CD4-positive, alpha-beta T cell treated with Interleukin-15 for 4 hours (primary cell): ENCODE results near the gene PARPBP.
"Not testable (repeated sequence)": the region's sequence is repeated elsewhere in the genome, so short reads cannot be mapped to it uniquely, and the experiment has no call there.

Experiments used
- DNase-seq: peaks from one replicate; pipeline ENCODE4 v3.0.0-alpha.2; 2020; ENCODE audit warnings: low spot score

The PARPBP gene

DNA sequence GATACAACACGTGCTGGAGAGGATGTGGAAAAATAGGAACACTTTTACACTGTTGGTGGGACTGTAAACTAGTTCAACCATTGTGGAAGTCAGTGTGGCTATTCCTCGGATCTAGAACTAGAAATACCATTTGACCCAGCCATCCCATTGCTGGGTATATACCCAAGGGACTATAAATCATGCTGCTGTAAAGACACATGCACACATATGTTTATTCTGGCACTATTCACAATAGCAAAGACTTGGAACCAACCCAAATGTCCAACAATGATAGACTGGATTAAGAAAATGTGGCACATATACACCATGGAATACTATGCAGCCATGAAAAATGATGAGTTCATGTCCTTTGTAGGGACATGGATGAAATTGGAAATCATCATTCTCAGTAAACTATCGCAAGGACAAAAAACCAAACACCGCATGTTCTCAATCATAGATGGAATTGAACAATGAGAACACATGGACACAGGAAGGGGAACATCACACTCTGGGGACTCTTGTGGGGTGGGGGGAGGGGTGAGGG is 27.1 kb downstream of the PARPBP start:
- DNase-seq = not testable (repeated sequence)

DNA sequence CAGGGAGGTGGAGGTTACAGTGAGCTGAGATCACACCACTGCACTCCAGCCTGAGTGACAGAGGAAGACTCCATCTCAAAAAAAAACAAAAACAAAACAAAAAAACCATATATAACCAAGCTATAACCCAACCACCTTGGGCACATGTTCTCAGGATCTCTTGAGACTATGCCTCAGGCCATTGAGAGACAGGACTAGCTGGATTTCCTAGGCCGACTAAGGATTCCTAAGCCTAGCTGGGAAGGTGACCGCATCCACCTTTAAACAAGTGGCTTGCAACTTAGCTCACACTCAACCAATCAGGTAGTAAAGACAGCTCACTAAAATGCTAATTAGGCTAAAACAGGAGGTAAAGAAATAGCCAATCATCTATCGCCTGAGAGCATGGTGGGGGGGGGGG is 35.2 kb downstream of the PARPBP start:
- not testable (repeated sequence) for DNase-seq

DNA sequence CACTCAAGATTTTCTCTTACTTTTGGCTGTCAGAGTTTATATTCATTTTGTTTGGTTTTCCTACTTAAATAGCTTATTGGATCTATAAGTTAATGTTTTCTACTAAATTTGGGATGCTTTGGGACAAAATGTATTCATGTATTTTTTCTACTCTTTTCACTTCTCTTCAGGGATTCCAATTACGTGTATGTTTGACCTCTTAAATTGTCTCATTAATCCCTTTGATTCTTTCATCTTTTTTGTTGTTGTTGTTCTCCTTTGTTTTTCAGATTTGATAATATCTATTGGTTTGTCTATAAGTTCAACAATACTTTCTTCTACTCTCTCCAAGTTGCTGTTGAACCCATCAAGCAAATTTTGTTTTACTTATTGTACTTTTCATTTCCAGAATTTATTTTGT is 43.4 kb downstream of the PARPBP start:
- no peak for DNase-seq

DNA sequence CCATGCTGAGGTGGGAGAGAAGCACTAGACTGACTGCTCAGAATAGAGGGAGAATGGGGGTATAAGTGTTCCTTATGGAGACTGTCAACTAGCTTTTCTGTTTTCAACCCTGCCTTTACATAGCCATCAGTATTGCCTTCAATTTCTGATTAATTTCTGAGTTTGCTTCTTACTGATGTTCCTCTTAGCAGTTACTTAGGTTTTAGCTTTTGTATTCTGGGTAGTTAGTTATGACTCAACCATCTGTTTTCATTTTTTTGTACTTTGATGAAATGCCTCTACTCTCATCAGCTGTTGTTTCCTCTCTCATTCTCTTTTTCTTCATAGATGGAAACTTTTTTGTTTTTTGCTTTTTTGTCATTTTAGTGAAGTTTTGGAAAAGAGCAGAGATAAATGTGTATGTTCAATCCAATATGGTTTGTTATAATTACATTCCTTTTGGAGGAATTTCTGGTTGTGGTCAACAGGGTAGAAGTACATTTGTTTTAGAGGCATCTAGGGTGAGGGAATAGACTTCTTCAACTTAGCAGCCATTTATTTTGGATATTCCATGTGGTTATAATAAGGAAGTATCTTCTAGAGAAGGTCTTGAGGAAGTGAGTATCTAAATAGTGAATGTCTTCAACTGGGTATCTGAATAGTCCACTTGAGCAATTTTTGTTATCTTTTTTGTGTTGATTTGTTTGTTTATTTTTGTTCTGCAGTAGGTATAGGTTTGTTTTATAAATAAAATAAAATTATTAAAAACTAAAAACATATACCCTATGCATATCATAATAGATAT is 48.0 kb downstream of the PARPBP start:
- no peak for DNase-seq

DNA sequence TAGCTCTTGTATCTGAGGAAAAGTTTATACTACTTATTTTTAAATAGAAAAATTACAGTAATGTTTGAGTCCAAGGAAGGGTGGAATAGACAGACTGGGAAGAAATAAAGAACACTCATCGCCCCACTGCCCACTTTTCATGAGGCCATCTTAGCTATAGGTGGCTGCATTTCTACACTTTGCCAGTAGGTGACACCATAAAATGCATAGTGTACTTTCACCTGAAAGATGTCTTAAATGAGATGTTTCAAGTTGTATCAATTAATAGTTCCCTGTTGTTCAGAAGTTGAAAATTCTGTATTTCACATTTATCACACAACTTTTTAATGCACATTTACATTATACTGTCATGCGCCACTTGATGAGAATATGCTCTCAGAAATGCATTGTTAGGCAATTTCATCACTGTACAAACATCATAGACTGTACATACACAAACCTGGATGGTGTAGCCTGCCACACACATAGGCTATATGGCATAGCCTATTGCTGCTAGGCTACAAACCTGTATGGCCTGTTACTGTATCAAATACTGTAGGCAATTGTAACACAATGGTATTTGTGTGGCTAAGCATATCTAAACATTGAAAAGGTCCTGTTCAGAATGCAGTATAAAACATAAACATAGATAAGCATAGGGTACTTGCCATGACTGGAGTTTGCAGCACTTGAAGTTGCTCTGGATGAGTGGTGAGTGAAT is 50.1 kb downstream of the PARPBP start:
- peak; percentile 28 for DNase-seq

DNA sequence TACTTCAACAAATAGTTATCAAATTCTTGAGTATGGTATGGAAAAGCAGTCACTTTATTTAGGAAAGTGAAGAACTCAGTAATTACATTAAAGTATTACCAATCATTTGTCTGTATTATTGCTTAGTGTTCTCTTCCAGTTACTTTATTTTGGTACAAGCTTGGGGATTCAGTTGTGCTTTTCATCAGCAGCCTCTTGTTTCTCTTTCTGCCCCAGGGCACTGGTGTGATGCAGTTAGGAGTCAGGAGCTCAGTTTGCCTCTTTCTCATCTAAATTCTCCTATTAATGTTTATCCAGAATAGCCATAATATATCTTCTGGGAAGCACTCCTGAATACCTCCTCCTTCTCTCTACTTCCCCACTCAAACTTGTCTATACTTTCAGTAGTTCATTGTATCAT is 52.0 kb downstream of the PARPBP start:
- DNase-seq = no peak

DNA sequence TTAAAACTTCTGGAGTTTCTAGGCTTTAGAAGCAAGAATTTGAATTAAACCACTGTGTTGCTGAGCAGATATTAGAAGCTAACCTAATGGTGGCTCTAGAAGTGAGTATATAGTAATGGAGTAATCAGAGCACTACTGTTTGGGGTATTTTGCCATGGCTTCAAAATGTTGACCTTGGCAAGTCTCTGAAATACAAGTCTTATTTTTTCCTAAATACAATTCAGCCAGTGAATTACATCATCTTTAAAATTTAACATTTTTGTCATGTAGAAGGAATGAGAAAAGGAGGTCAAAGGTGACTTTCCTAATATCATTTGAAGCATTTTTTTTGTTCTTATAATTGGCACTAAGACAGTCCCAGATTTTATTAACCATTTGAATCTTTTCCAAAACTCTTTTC is 52.5 kb downstream of the PARPBP start:
- DNase-seq = no peak

DNA sequence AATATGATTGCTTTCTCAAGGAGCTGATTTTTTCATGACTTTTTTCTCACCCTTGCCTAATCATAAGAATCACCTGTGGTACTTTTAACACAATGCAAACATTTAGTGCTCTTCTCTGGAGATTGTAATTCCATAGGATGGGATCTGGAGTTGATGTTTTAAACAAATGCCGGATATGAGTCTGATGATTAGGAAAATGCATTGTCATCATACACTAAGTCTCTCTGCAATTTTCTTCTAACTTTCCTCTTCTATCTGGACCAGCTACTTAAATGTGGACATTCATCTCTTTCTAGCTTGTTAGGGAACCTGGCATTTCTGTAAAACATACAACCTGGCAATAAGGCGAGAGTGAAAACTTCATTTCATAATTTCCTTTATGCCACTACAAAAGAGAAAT is 54.1 kb downstream of the PARPBP start:
- no peak for DNase-seq

DNA sequence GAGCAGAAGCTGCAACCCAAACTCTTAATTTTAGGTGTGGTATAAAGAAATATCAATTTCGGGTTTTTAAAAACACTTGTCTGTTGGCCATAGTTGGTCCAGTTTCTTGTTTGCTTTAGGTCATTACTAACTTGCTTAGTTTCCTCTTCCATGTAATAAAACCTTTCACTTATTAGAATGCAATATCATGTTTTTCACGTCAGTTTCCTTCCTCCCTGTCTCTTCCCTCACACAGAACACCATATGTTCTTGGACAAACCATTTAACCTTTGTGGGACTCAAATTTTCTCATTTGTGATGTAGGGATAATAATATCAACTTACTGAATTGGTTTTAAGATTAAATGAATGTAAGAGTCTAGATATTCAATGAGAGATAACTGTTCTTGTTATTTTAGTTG is 54.8 kb downstream of the PARPBP start:
- no peak for DNase-seq

DNA sequence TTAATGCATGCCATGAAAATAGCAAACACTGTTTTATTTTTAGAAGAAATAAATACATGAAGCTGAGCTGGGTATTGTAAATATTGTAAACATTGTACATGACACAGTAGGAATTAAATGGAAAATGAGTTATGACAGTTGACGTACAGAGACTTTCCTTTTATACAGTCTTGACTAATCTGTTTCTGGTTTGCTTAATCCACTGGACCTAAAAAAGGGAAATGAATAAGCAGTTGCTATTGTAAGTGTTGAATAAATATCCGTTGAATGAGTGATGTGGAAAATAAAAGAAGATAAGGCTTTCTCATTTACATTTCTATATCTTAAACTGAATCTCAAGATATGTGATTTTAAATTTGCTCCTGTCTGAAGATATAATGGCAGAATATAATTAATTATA is 62.7 kb downstream of the PARPBP start:
- DNase-seq = no peak

DNA sequence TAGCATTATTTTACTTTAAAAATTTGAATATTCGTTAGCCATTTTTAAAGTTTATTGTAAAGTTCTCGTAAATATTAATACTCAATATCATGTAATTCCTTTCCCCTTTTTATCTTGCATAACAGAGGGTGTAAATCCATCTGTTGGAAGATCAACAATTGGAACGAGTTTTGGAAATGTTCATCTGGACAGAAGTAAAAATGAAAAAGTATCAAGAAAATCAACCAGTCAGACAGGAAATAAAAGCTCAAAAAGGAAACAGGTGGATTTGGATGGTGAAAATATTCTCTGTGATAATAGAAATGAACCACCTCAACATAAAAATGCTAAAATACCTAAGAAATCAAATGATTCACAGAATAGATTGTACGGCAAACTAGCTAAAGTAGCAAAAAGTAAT is 75.8 kb downstream of the PARPBP start:
- no peak for DNase-seq

DNA sequence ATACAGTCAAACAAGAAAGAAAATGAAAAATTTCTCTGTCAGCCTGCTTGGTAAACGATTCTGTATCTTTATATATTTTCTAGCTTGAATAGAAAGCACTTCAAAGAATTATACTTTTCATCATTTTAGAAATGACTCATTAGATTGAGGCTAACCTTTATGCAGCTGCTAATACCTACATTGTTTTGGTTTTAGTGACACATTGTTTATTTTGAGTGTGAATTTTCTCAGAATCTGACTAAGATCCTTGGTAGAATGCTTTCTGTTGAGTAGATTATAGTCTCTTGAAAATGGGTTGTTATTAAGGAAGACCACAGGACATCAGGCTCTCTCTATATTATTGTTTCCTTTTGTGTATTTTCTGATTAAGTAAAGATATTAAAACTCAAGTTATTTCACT is 77.8 kb downstream of the PARPBP start, which contains the start of gene PMCH:
Gene PMCH, minus strand, starts transcription at position 45 of the 400 bp plus-strand sequence. CDS start 63 bp downstream, outside the sequence.
- peak; percentile 12 for DNase-seq

DNA sequence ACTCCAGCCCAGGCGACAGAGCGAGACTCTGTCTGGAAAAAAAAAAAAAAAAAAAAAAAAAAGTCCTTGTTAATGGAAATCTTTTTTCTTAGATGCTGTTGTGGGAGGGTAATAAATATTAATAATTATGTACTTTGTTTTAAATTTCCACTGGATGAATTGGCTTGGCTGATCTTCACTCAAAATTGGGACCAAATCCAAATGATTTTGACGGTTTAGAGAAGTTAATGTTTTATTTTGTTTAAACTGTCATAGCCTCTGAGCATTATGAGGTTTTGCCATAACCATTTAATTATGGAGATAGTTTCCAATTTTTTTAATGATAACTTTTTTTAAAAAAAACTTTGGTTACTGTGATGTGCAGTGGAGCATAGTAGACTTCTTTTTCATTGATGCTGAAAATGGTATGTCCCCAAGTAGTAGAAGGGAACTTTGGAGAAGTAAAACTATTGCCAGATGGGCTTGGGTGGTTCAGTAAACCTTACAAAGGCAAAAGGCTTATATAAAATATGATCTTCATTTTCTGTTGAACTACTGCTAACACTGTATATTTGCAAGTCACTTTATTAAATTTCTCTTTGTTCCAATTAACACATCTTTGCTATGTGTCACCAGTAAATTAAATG is 81.6 kb downstream of the PARPBP start:
- DNase-seq = no peak

DNA sequence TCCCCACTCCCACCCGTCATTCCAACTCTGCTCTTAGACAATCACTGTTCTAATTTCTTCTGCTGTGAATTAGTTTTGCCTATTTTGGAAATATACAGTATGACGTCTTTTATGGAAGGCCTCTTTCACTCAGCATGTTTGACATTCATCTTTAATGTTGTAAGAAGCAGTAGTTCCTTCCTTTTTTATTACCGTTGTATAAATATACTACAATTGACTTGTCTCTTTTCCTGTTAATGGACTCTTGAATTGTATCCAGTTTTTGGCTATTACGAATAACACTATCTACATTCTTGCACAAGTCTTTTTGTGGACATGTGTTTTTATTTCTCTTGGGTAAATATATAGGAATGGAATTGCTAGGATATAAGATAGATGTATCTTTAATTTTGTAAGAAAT is 82.6 kb downstream of the PARPBP start:
- no peak for DNase-seq

DNA sequence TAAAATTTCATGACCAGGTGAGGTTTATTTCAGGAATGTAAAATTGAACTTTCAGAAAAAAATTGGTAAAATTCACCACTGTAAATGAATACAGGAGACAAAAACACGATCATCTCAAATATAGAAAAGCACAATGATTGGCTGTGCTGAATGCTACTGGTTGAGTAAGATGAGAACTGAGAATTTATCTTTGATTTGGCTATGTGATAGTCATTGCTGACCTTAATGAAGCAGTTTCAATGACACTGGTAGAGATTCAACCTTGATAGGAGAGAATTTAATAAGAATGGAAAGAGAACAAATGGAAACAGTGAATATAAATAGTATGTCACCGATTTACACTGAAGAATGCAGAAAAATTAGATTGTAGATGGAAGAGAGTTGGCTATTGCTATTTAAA is 84.0 kb downstream of the PARPBP start:
- no peak for DNase-seq

DNA sequence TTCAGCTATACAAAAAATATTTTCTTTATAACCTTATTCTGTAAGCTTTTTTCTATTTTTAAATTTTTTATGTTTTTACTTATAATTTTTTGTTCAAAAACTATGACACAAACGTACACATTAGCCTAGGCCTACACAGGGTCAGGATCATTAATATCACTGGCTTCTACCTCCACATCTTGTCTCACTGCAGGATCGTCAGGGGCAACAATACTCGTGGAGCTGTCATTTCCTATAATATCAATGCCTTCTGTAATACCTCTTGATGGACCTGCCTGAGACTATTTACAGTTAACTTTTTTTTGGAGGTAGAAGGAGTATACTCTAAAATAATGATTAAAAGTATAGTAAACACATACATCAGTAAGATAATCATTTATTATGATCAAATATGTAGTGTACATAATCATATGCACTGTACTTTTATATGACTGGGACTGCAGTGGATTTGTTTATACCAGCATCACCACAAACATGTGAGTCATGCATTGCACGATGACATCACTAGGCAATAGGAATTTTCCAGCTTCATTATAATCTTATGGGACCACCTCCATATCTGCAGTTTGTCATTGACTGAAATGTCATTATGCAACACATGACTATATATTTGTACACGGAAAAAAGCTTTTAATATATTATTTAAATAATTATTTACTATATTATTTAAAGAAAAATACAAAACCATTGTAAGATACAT is 96.2 kb downstream of the PARPBP start:
- DNase-seq = no peak

DNA sequence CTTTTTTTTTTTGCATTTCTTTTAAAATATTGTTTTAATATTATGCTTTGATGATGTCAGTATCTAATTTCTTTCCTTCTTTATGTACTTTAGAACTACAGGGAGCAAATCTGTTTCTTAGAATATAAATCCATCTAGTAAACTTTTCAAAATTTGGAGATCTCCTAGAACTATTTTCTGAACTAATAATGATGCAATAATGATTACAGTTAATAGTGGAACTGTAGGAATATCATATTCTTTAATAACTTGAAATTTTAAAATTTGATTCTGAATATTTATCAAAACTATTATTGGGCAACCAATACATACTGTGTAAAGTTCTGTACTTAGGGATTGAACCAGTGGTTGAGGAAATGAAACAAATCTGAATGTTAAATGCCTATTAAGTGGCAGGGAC is 100.8 kb downstream of the PARPBP start:
- no peak for DNase-seq

DNA sequence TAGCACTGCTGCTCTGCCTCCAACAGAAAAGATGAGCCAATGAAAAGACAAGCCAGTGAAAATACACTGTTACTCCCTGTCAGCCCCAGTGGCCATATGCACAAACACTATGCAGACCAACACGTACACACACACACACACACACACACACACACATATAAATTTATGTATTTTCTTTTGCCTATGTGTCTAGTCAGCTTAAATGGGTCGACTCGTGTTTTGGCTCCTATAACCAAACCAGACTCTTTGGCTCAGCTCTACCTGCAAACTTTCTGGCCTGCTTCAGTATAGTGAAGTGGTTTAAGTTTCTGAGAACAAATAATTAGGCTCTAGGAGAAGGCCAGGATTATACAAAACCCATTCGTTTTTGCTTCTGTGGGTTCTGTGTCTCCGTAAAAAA is 108.0 kb downstream of the PARPBP start:
- DNase-seq = no peak

DNA sequence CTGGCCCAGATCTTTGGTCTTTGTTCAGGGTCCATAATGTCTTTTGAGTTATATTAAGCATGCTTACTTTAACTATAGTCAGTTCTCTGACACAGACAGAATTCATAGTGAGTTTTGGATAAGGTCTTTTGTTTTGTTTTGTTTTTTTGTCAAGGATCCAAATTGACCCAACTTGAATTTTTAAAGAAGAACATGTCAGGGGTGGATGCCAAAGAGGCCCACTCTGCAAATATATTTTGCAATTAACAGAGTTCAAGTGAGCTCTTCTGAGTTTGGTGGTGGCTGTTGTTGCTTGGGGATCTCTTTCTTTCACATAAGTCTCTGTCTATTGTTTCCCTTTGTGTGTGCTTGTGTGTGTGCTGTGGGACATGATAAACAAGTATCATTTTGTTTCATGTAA is 112.1 kb downstream of the PARPBP start:
- no peak for DNase-seq

DNA sequence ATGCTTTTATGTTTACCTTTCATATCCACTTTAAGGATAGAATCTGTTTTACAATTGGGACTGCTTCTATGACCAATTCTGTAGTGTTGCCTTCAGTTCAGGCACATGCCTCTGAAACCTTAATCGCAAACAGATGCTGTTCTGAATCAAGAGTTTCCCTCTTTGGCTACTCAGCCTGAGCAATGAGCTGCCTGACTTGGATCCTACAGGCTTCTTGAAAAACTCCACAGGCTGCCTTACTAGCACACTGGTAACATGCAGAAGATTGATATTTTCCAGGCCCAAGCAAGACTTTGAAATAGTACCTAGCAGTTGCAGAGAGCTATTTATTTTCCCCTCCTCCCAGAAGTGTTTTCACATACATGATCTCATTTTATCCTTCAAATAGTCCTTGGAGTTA is 112.5 kb downstream of the PARPBP start:
- no peak for DNase-seq

DNA sequence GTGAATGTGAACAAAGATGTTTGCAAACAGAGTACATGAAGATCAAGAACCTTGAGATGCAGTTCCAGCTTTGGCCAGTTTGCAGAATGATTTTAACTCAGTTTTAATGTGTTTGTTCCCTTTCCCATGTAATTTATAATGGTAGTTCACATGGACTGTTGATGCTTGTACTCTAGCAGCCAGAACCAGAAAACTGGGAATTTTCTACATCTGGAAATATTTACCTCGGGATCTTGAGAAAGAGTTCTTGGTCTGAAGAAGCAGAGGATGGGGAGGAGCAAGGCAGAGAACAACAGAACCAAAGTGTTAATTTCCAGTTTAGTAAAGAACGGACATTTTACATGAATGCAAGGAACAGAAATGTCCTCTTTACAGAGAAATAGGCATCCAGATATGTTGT is 114.6 kb downstream of the PARPBP start:
- DNase-seq = no peak

DNA sequence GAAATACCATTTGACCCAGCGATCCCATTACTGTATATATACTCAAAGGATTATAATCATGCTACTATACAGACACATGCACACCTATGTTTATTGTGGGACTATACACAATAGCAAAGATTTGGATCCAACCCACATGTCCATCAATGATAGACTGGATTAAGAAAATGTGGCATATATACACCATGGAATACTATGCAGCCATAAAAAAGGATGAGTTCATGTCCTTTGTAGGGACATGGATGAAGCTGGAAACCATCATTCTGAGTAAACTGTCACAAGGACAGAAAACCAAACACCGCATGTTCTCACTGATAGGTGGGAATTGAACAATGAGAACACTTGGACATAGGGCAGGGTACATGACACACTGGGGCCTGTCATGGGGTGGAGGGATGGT is 120.9 kb downstream of the PARPBP start:
- not testable (repeated sequence) for DNase-seq
